GM23338 (cell line): Measurements from ENCODE around the gene ZNF583. TPM values are rescaled to one million over a fixed set of nuclear protein-coding genes. Genes with fewer than 3 reads are reported as not detected.

ENCODE experiments used
- ATAC-seq: fragments of 200-7000 bp; cut with Tn5 transposase; 3 replicates; pipeline ENCODE4 v1.9.1; 2020
- DNase-seq: peaks from one replicate; pipeline ENCODE4 v3.0.0-alpha.2; 2015; ENCODE audit warnings: low spot score
- H2AFZ ChIP-seq: fragments of 200-600 bp; sonication (generic); 2 replicates; pipeline ENCODE4 v1.8.0; 2016; ENCODE audit warnings: antibody characterized with exemption, mild to moderate bottlenecking, moderate library complexity
- H3F3A ChIP-seq: fragments of 200-600 bp; sonication (generic); replicated peaks from 2 replicates; pipeline ENCODE4 v1.8.0; 2017; ENCODE audit warnings: antibody characterized with exemption, mixed run types, low read depth
- H3K27ac ChIP-seq: fragments of 200-600 bp; sonication (generic); 2 replicates; pipeline ENCODE4 v1.6.1; 2016; ENCODE audit warnings: low read depth
- H3K27me3 ChIP-seq: fragments of 200-600 bp; sonication (generic); 2 replicates; pipeline ENCODE4 v1.8.0; 2016; ENCODE audit warnings: mild to moderate bottlenecking, mixed run types, moderate library complexity; ENCODE audit not compliant: insufficient read depth
- H3K36me3 ChIP-seq: fragments of 200-600 bp; sonication (generic); 2 replicates; pipeline ENCODE4 v1.8.0; 2016; ENCODE audit warnings: mild to moderate bottlenecking; ENCODE audit not compliant: insufficient read depth
- H3K4me1 ChIP-seq: fragments of 200-600 bp; sonication (generic); 2 replicates; pipeline ENCODE4 v1.8.0; 2016; ENCODE audit warnings: mild to moderate bottlenecking, moderate library complexity; ENCODE audit not compliant: insufficient read depth
- H3K4me2 ChIP-seq: fragments of 200-600 bp; sonication (generic); 2 replicates; pipeline ENCODE4 v1.7.1; 2017; ENCODE audit warnings: mixed run types
- H3K4me3 ChIP-seq: fragments of 200-600 bp; sonication (generic); 2 replicates; pipeline ENCODE4 v1.6.1; 2016; ENCODE audit warnings: mixed run types
- H3K79me2 ChIP-seq: fragments of 200-600 bp; sonication (generic); replicated peaks from 2 replicates; pipeline ENCODE4 v1.8.0; 2017; ENCODE audit warnings: mild to moderate bottlenecking; ENCODE audit not compliant: insufficient read depth
- H3K9me2 ChIP-seq: fragments of 200-600 bp; sonication (generic); 2 replicates; pipeline ENCODE4 v1.8.0; 2017; ENCODE audit not compliant: insufficient read depth
- H4K20me1 ChIP-seq: fragments of 200-600 bp; sonication (generic); replicated peaks from 2 replicates; pipeline ENCODE4 v1.8.0; 2017; ENCODE audit warnings: mild to moderate bottlenecking; ENCODE audit not compliant: insufficient read depth
- H3K27ac Mint-ChIP-seq: 2 replicates; pipeline ENCODE4 v1.8.0; 2020; ENCODE audit warnings: inconsistent platforms, mild to moderate bottlenecking, moderate library complexity, mixed read lengths
- H3K27me3 Mint-ChIP-seq: 3 replicates; pipeline ENCODE4 v1.8.0; 2022; ENCODE audit warnings: low read depth, mild to moderate bottlenecking, moderate library complexity, mixed read lengths, inconsistent platforms; ENCODE audit not compliant: insufficient read depth, poor library complexity
- H3K36me3 Mint-ChIP-seq: 3 replicates; pipeline ENCODE4 v1.8.0; 2021; ENCODE audit warnings: low read depth, mild to moderate bottlenecking, inconsistent platforms, moderate library complexity, mixed read lengths
- H3K4me1 Mint-ChIP-seq: 3 replicates; pipeline ENCODE4 v1.8.0; 2020; ENCODE audit warnings: mild to moderate bottlenecking, inconsistent platforms, mixed read lengths
- H3K4me3 Mint-ChIP-seq: 3 replicates; pipeline ENCODE4 v1.8.0; 2021; ENCODE audit warnings: moderate library complexity, mild to moderate bottlenecking, inconsistent platforms, mixed read lengths
- H3K9me3 Mint-ChIP-seq: 3 replicates; pipeline ENCODE4 v1.8.0; 2020; ENCODE audit warnings: moderate library complexity, mild to moderate bottlenecking, inconsistent platforms, mixed read lengths
- CREB1 ChIP-seq: fragments of 250-450 bp; sonication (Bioruptor Pico); IDR thresholded peaks from 2 replicates; pipeline ENCODE4 v1.5.0; 2020; ENCODE audit warnings: low read depth, mild to moderate bottlenecking, moderate library complexity
- CTCF ChIP-seq, 2 experiments: fragments of 200-600 bp in 1 of 2; sonication (generic) in 1 of 2; conservative IDR thresholded peaks; 2 replicates each; pipeline versions ENCODE4 v1.5.1 to v1.6.1; 2016 to 2017; ENCODE audit warnings: antibody characterized with exemption in 2 of 2, low read depth in 2 of 2, mild to moderate bottlenecking in 2 of 2, moderate library complexity in 1 of 2
- ETS1 ChIP-seq: IDR thresholded peaks from 2 replicates; pipeline ENCODE4 v1.6.1; 2016; ENCODE audit warnings: antibody characterized with exemption
- EZH2 ChIP-seq: fragments of 200-600 bp; sonication (generic); IDR thresholded peaks from one replicate; pipeline ENCODE4 v1.8.0; 2017; ENCODE audit warnings: antibody characterized with exemption, mild to moderate bottlenecking, low read depth; ENCODE audit not compliant: unreplicated experiment
- EZH2phosphoT487 ChIP-seq: fragments of 200-600 bp; sonication (generic); IDR thresholded peaks from one replicate; pipeline ENCODE4 v1.8.1; 2018; ENCODE audit warnings: antibody characterized with exemption; ENCODE audit not compliant: unreplicated experiment
- JUNB ChIP-seq: IDR thresholded peaks from one replicate; pipeline ENCODE4 v1.6.1; 2016; ENCODE audit warnings: antibody characterized with exemption; ENCODE audit not compliant: unreplicated experiment
- NANOG ChIP-seq: IDR thresholded peaks from 2 replicates; pipeline ENCODE4 v1.6.1; 2016; ENCODE audit warnings: antibody characterized with exemption, borderline replicate concordance
- POLR2AphosphoS5 ChIP-seq: IDR thresholded peaks from 2 replicates; pipeline ENCODE4 v1.6.1; 2016; ENCODE audit warnings: antibody characterized with exemption, low read depth
- REST ChIP-seq: IDR thresholded peaks from one replicate; pipeline ENCODE4 v1.6.1; 2018; ENCODE audit warnings: antibody characterized with exemption; ENCODE audit not compliant: unreplicated experiment
- STAT1 ChIP-seq: IDR thresholded peaks from one replicate; pipeline ENCODE4 v1.6.1; 2016; ENCODE audit warnings: antibody characterized with exemption; ENCODE audit not compliant: unreplicated experiment
- ZNF114 ChIP-seq: fragments of 250-450 bp; sonication (Bioruptor Pico); IDR thresholded peaks from 2 replicates; pipeline ENCODE4 v1.5.0; 2020; ENCODE audit warnings: mild to moderate bottlenecking, moderate library complexity
- ZNF331 ChIP-seq: fragments of 250-450 bp; sonication (Bioruptor Pico); IDR thresholded peaks from 2 replicates; pipeline ENCODE4 v1.5.0; 2020; ENCODE audit warnings: low read depth, mild to moderate bottlenecking, moderate library complexity
- ZNF462 ChIP-seq: fragments of 250-450 bp; sonication (Bioruptor Pico); IDR thresholded peaks from 2 replicates; pipeline ENCODE4 v1.5.0; 2020; ENCODE audit warnings: mild to moderate bottlenecking, moderate library complexity
- polyA plus RNA-seq: library from polyadenylated mRNA; unstranded; fragments of >200 nt; fragmentation: Nextera tagmentation; extraction: Ambion mirVana; gene quantifications from 2 replicates; pipeline ENCODE4 v1.2.1, GENCODE V29; 2016
- total RNA-seq: library from RNA; depleted of rRNA; stranded (reverse); fragments of >200 nt; shearing (Covaris generic); gene quantifications from 2 replicates; pipeline ENCODE4 v1.2.3, GENCODE V29; 2014

The ZNF583 gene
- total and polyA plus RNA-seq, 2 experiments from 2014 or later = 2.4 to 6.3 TPM

DNA sequence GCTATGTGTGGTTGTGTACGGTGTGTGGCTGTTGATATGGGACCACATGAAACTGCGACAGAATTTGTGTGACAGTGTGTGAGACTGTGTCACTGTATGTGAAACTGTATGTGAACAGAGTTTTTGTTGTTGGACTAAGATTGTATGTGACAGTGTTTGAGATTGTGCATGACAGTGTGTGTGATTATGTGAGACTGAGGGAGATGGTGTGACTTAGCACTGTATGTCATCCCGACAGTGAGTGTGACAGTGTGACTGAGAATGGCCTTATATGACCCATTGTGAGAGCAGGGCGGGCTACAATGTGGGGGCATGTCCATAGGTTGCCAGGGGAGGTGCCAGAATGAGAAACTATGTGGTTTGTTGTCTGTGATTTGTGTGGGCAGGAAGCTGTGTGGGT is 930 bp downstream of the ZNF583 start:
- Histone ChIP-seq H3F3A (no peaks in the 10 kb centered on the region), H3K27ac (no peak overlapping the region), H3K9me2 (no peaks in the 10 kb centered on the region), H3K27me3 (no peaks in the 10 kb centered on the region), H3K36me3 (peaks cover 17% of the 10 kb centered on the region), H3K4me2 (peak overlapping the region; percentile 94; the same call in 1 of the 2 replicates), H3K4me1 (peaks cover 8% of the 10 kb centered on the region; the same call in 1 of the 2 replicates), H3K79me2 (peaks cover 4% of the 10 kb centered on the region; the same call in 1 of the 2 replicates), H2AFZ (peak overlapping the region; percentile 100; the same call in 1 of the 2 replicates), H3K4me3 (peak overlapping the region; percentile 88), H4K20me1 (no peaks in the 10 kb centered on the region)
- H3K4me3 Mint-ChIP-seq = peak overlapping the region; percentile 94
- no peak for DNase-seq
- peaks cover 10% of the 10 kb centered on the region for H3K4me1 Mint-ChIP-seq
- TF ChIP-seq ZNF331 (CRISPR knock-in tag) (no peak), ETS1 (no peak), JUNB (no peak), CTCF (conservative IDR thresholded peaks at IDR 0.05; ENCODE audit: low read depth in 2 of 2) (no peak), REST (no peak), EZH2 (no peak), ZNF462 (CRISPR knock-in tag) (no peak), STAT1 (no peak), ZNF114 (CRISPR knock-in tag) (no peak), EZH2phosphoT487 (no peak), POLR2AphosphoS5 (no peak), CREB1 (CRISPR knock-in tag) (no peak), NANOG (no peak)
- ATAC-seq = no peak
- peaks cover 68% of the 10 kb centered on the region for H3K36me3 Mint-ChIP-seq
- H3K27me3 Mint-ChIP-seq = peaks cover 11% of the 10 kb centered on the region
- peaks cover 67% of the 10 kb centered on the region for H3K9me3 Mint-ChIP-seq
- no peak overlapping the region for H3K27ac Mint-ChIP-seq
